Ascending aorta (tissue), 2 donors: ENCODE results near the gene TGFBR3. TPM values are rescaled to one million over a fixed set of nuclear protein-coding genes. Genes with fewer than 3 reads are reported as not detected.

ENCODE experiments used
- DNase-seq, 2 donors: peaks; one replicate each; pipeline ENCODE4 v3.0.0-alpha.2; 2019; ENCODE audit warnings: low spot score in 2 of 2
- H3K27ac ChIP-seq, 2 donors: fragments of 200-600 bp; sonication (generic); one replicate each; pipeline ENCODE4 v1.5.1; 2016 to 2017; ENCODE audit warnings: mild to moderate bottlenecking in 1 of 2
- H3K27me3 ChIP-seq: fragments of 200-600 bp; sonication (generic); one replicate; pipeline ENCODE4 v1.5.1; 2017
- H3K36me3 ChIP-seq, 2 donors: fragments of 200-600 bp; sonication (generic); one replicate each; pipeline ENCODE4 v1.5.1; 2016
- H3K4me1 ChIP-seq, 2 donors: fragments of 200-600 bp; sonication (generic); one replicate each; pipeline ENCODE4 v1.5.1; 2016 to 2017; ENCODE audit warnings: mild to moderate bottlenecking in 1 of 2
- H3K4me3 ChIP-seq, 2 donors: fragments of 200-600 bp; sonication (generic); one replicate each; pipeline ENCODE4 v1.5.1; 2016 to 2017; ENCODE audit warnings: mild to moderate bottlenecking in 1 of 2
- H3K9me3 ChIP-seq, 2 donors: fragments of 200-600 bp; sonication (generic); one replicate each; pipeline ENCODE4 v1.5.1; 2016
- intact Hi-C: fragments of 100-400 bp; cut with DNase I; formaldehyde crosslinking; loops from one replicate; pipeline ENCODE4 v1.15.1; 2023
- total RNA-seq: library from RNA; depleted of rRNA; stranded (reverse); fragments of >200 nt; gene quantifications from one replicate; pipeline ENCODE4 v1.1.0, GENCODE V29; 2016
- TF ChIP-seq, protein P1 (sequence below), 3 experiments: fragments of 200-600 bp in 2 of 3; fragments of 450-650 bp in 1 of 3; sonication (generic) in 2 of 3; IDR thresholded peaks; one replicate each; pipeline ENCODE4 v1.5.1; 2016 to 2019; ENCODE audit warnings: antibody characterized with exemption in 3 of 3, mild to moderate bottlenecking in 1 of 3, moderate library complexity in 1 of 3

The TGFBR3 gene
- total RNA-seq, 1 donor from 2014 or later: 127 TPM

DNA sequence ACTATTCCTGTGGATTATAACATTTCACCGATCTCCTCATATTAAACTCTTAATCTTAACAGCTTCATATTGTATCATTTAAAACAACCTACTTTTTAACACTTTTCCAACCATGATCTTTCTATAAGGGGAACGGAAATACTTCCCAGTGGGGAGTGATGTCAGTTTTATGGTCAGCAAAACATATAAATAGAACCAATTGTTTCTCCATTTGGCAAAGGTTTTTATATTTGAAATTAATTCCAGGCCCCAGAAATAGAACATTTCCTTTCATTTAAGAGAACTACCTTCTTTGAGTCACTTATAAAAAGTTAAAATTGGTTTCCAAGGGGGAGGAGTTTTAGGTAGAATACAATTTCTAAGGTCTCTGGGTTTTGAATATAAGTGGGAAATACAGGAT lies 189.6 kb downstream of the TGFBR3 start:
- Histone ChIP-seq H3K27me3 (no peaks in the 10 kb centered on the region), H3K36me3 (peaks cover 0 to 6% of the 10 kb centered on the region in 2 donors), H3K4me1 (peaks cover 0 to 27% of the 10 kb centered on the region in 2 donors), H3K4me3 (no peak overlapping the region), H3K9me3 (no peaks in the 10 kb centered on the region), H3K27ac (peak overlapping the region in 1 of 2 donors; percentile 4)
- DNase-seq: no peak
- intact Hi-C loops: loop anchor here (5.0 kb wide), 1 partner anchor 124 kb away; no protein-coding TSS in a partner anchor
- TF ChIP-seq, protein P1, sequence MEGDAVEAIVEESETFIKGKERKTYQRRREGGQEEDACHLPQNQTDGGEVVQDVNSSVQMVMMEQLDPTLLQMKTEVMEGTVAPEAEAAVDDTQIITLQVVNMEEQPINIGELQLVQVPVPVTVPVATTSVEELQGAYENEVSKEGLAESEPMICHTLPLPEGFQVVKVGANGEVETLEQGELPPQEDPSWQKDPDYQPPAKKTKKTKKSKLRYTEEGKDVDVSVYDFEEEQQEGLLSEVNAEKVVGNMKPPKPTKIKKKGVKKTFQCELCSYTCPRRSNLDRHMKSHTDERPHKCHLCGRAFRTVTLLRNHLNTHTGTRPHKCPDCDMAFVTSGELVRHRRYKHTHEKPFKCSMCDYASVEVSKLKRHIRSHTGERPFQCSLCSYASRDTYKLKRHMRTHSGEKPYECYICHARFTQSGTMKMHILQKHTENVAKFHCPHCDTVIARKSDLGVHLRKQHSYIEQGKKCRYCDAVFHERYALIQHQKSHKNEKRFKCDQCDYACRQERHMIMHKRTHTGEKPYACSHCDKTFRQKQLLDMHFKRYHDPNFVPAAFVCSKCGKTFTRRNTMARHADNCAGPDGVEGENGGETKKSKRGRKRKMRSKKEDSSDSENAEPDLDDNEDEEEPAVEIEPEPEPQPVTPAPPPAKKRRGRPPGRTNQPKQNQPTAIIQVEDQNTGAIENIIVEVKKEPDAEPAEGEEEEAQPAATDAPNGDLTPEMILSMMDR (IDR thresholded peaks at IDR 0.05): no peak

DNA sequence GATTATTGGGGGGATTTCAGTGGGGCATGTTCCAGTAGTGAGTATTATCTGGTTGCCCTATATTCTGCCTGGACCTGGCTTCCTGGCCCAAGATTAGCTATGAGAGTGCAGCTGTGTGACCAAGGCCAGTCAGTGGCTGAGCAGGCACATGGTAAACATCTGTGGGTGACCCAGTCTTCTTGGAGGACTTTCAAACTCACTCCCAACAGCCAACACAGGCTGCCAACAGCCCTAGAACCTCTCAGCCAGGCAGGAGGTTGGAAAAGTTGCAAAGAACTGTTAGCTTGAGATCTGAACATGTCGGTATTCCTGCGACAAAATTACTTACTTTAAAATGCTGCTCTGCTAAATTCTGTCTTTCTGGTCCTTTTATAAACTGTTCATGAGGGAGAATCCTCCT lies 192.4 kb downstream of the TGFBR3 start:
- DNase-seq: peak; percentile 51 to 80
- intact Hi-C loops: loop anchor here (5.0 kb wide), 2 partner anchors 34 to 194 kb away; partner anchors contain the start of gene TGFBR3
- H3K4me1 ChIP-seq: peaks cover 0 to 39% of the 10 kb centered on the region in 2 donors
- H3K36me3 ChIP-seq: peaks cover 0 to 6% of the 10 kb centered on the region in 2 donors
- H3K4me3 ChIP-seq: no peak overlapping the region
- no peaks in the 10 kb centered on the region for H3K27me3 ChIP-seq
- no peaks in the 10 kb centered on the region for H3K9me3 ChIP-seq
- TF ChIP-seq, protein P1 (IDR thresholded peaks at IDR 0.05): no peak
- H3K27ac ChIP-seq: peak overlapping the region; percentile 56 to 83

DNA sequence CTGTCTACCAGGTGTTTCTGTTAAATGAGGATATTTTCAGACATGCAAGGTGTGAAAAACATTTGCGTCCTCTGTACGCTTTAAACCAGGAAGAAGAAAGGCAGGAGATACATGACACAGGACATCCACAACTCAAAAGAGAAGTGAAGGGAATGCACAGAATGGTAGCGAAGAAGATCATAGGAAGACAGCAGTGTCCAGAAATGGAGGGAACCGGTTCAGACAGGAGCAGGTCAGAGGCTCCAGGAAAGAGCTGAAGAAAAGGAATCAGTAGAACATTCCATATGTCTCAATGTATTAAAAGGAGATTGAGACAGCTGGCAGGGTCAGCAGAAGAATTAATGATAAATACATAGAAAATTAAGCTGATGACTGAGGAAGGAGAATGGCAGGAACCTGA lies 194.4 kb downstream of the TGFBR3 start:
- Histone ChIP-seq H3K9me3 (no peaks in the 10 kb centered on the region), H3K27ac (no peak overlapping the region), H3K36me3 (peaks cover 0 to 6% of the 10 kb centered on the region in 2 donors), H3K4me1 (peaks cover 0 to 30% of the 10 kb centered on the region in 2 donors), H3K4me3 (no peak overlapping the region), H3K27me3 (no peaks in the 10 kb centered on the region)
- intact Hi-C loops: loop anchor here (2.0 to 5.0 kb wide), 3 partner anchors 36 to 196 kb away; partner anchors contain the start of gene TGFBR3
- DNase-seq: no peak
- TF ChIP-seq, protein P1 (IDR thresholded peaks at IDR 0.05): no peak

- Histone ChIP-seq H3K36me3 (no peaks in the 10 kb centered on the region), H3K4me3 (peak overlapping the region in 1 of 2 donors; percentile 31), H3K4me1 (peaks cover 0 to 35% of the 10 kb centered on the region in 2 donors)
Measured at GRCh38 chr1:91689641-91690481, 196.1 kb downstream of the TGFBR3 start.

DNA sequence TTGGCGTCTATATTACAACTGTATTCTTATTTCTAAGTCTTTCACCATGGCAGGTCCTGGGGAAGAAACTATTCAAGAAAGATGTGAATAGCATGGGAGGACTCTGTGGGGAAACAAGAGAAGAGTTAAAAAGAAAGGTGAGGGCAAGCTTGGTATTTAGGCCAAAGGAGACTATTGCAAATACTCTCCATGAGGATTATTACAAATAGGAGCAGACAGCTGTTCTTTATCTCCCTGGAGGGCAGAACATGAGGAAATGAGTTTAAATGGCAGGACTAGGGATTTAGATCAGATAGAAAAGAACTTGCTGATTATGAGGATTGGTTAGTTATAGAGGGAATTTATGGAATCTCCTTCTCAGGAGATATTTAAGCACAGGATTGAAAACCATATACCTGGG lies 198.5 kb downstream of the TGFBR3 start:
- Histone ChIP-seq H3K9me3 (no peaks in the 10 kb centered on the region), H3K27me3 (no peaks in the 10 kb centered on the region), H3K4me3 (no peak overlapping the region), H3K27ac (peak overlapping the region; percentile 0 to 10), H3K4me1 (peaks cover 0 to 20% of the 10 kb centered on the region in 2 donors), H3K36me3 (peaks cover 9 to 10% of the 10 kb centered on the region in 2 donors)
- TF ChIP-seq, protein P1 (IDR thresholded peaks at IDR 0.05): no peak
- intact Hi-C loops: no loop called here
- DNase-seq: no peak

More at GRCh38 chr1:91689641-91690481, 196.1 kb downstream of the TGFBR3 start:
- no peaks in the 10 kb centered on the region for H3K27me3 ChIP-seq
- no peak for DNase-seq
- H3K9me3 ChIP-seq: no peaks in the 10 kb centered on the region
- intact Hi-C loops: loop anchor here (2.0 to 5.0 kb wide), 3 partner anchors 37 to 197 kb away; partner anchors contain the start of gene TGFBR3
- peak overlapping the region; percentile 68 to 78 for H3K27ac ChIP-seq
- TF ChIP-seq, protein P1 (IDR thresholded peaks at IDR 0.05): no peak
